Measurements from ENCODE around the gene TRIP10. TPM values are rescaled to one million over a fixed set of nuclear protein-coding genes. Genes with fewer than 3 reads are reported as not detected.

TRIP10 gene
- total and polyA plus RNA-seq, 10 of the 15 experiments (the other 5 are each of a cell fraction or from before 2014, with no cell fraction given) = 0.79 to 54.5 (median 32.5) TPM

GRCh38 chr19:6718111-6718740, 21.3 kb upstream of the TRIP10 start:
- Histone ChIP-seq H3K9ac (ENCODE audit: control insufficient read depth, insufficient read depth, low read length) (no peak overlapping the region), H3K9me3 (replicated peaks; ENCODE audit: control insufficient read depth, insufficient read depth, low read length) (no peaks in the 10 kb centered on the region), H4K20me1 (ENCODE audit: control insufficient read depth, insufficient read depth) (no peaks in the 10 kb centered on the region), H3K79me2 (ENCODE audit: control insufficient read depth, insufficient read depth, low read length) (no peaks in the 10 kb centered on the region), H3K4me1 (ENCODE audit: control insufficient read depth, insufficient read depth, low read length) (peaks cover 25% of the 10 kb centered on the region), H3K4me2 (ENCODE audit: control insufficient read depth, insufficient read depth) (no peak overlapping the region), H3K36me3 (ENCODE audit: control insufficient read depth in 2 of 2, insufficient read depth in 2 of 2, low read length in 1 of 2) (no peaks in the 10 kb centered on the region), H3K27me3 (replicated peaks in 1 of 2; ENCODE audit: control insufficient read depth in 2 of 2, insufficient read depth in 2 of 2, low read length in 1 of 2) (no peaks in the 10 kb centered on the region), H2AFZ (ENCODE audit: control insufficient read depth, low read depth, low read length) (no peak overlapping the region), H3K4me3 (no peak overlapping the region), H3K27ac (ENCODE audit: control insufficient read depth, insufficient read depth) (no peak overlapping the region)
- ChIA-PET SMC1A (ENCODE audit: uncharacterized antibody, unreplicated experiment) (no interaction called here), CTCF (no interaction called here), RAD21 (ENCODE audit: unreplicated experiment) (no interaction called here), POLR2A (no interaction called here)
- TF ChIP-seq ELK1 (IDR thresholded peaks at IDR 0.05; ENCODE audit: low read depth, low read length) (no peak), MTA2 (IDR thresholded peaks at IDR 0.05; ENCODE audit: low read depth) (no peak), TARDBP (IDR thresholded peaks at IDR 0.05; ENCODE audit: borderline replicate concordance) (no peak), CHD2 (IDR thresholded peaks at IDR 0.05; ENCODE audit: borderline replicate concordance, low read depth, low read length) (no peak), NR2F1 (conservative IDR thresholded peaks at IDR 0.05) (no peak), NR2C1 (IDR thresholded peaks at IDR 0.05) (no peak)
- in situ Hi-C loops (cut with MboI) = no loop called here
- FAIRE-seq = no peak
- WGBS (ENCODE audit: insufficient coverage, insufficient replicate concordance, low lambda C conversion rate, missing lambda C conversion rate) = 73% methylated on average over 21 of the region's 23 CpGs
- BruUV-seq (replicated peaks) = no TSS peak
- DNase-seq (ENCODE audit: low read depth, low spot score) = no peak
- ATAC-seq = no peak
- intact Hi-C loops (cut with micrococcal nuclease; ENCODE audit: unreplicated experiment) = no loop called here

Data from GM12878 (cell line).